GM23338 (cell line): ENCODE data around the gene FOXN4. TPM values are rescaled to one million over a fixed set of nuclear protein-coding genes. Genes with fewer than 3 reads are reported as not detected.

ENCODE experiments used
- ATAC-seq: fragments of 200-7000 bp; cut with Tn5 transposase; 3 replicates; pipeline ENCODE4 v1.9.1; 2020
- DNase-seq: peaks from one replicate; pipeline ENCODE4 v3.0.0-alpha.2; 2015; ENCODE audit warnings: low spot score
- H2AFZ ChIP-seq: fragments of 200-600 bp; sonication (generic); 2 replicates; pipeline ENCODE4 v1.8.0; 2016; ENCODE audit warnings: antibody characterized with exemption, mild to moderate bottlenecking, moderate library complexity
- H3F3A ChIP-seq: fragments of 200-600 bp; sonication (generic); replicated peaks from 2 replicates; pipeline ENCODE4 v1.8.0; 2017; ENCODE audit warnings: antibody characterized with exemption, mixed run types, low read depth
- H3K27ac ChIP-seq: fragments of 200-600 bp; sonication (generic); 2 replicates; pipeline ENCODE4 v1.6.1; 2016; ENCODE audit warnings: low read depth
- H3K27me3 ChIP-seq: fragments of 200-600 bp; sonication (generic); 2 replicates; pipeline ENCODE4 v1.8.0; 2016; ENCODE audit warnings: mild to moderate bottlenecking, mixed run types, moderate library complexity; ENCODE audit not compliant: insufficient read depth
- H3K36me3 ChIP-seq: fragments of 200-600 bp; sonication (generic); 2 replicates; pipeline ENCODE4 v1.8.0; 2016; ENCODE audit warnings: mild to moderate bottlenecking; ENCODE audit not compliant: insufficient read depth
- H3K4me1 ChIP-seq: fragments of 200-600 bp; sonication (generic); 2 replicates; pipeline ENCODE4 v1.8.0; 2016; ENCODE audit warnings: mild to moderate bottlenecking, moderate library complexity; ENCODE audit not compliant: insufficient read depth
- H3K4me2 ChIP-seq: fragments of 200-600 bp; sonication (generic); 2 replicates; pipeline ENCODE4 v1.7.1; 2017; ENCODE audit warnings: mixed run types
- H3K4me3 ChIP-seq: fragments of 200-600 bp; sonication (generic); 2 replicates; pipeline ENCODE4 v1.6.1; 2016; ENCODE audit warnings: mixed run types
- H3K79me2 ChIP-seq: fragments of 200-600 bp; sonication (generic); replicated peaks from 2 replicates; pipeline ENCODE4 v1.8.0; 2017; ENCODE audit warnings: mild to moderate bottlenecking; ENCODE audit not compliant: insufficient read depth
- H3K9me2 ChIP-seq: fragments of 200-600 bp; sonication (generic); 2 replicates; pipeline ENCODE4 v1.8.0; 2017; ENCODE audit not compliant: insufficient read depth
- H4K20me1 ChIP-seq: fragments of 200-600 bp; sonication (generic); replicated peaks from 2 replicates; pipeline ENCODE4 v1.8.0; 2017; ENCODE audit warnings: mild to moderate bottlenecking; ENCODE audit not compliant: insufficient read depth
- H3K27ac Mint-ChIP-seq: 2 replicates; pipeline ENCODE4 v1.8.0; 2020; ENCODE audit warnings: inconsistent platforms, mild to moderate bottlenecking, moderate library complexity, mixed read lengths
- H3K27me3 Mint-ChIP-seq: 3 replicates; pipeline ENCODE4 v1.8.0; 2022; ENCODE audit warnings: low read depth, mild to moderate bottlenecking, moderate library complexity, mixed read lengths, inconsistent platforms; ENCODE audit not compliant: insufficient read depth, poor library complexity
- H3K36me3 Mint-ChIP-seq: 3 replicates; pipeline ENCODE4 v1.8.0; 2021; ENCODE audit warnings: low read depth, mild to moderate bottlenecking, inconsistent platforms, moderate library complexity, mixed read lengths
- H3K4me1 Mint-ChIP-seq: 3 replicates; pipeline ENCODE4 v1.8.0; 2020; ENCODE audit warnings: mild to moderate bottlenecking, inconsistent platforms, mixed read lengths
- H3K4me3 Mint-ChIP-seq: 3 replicates; pipeline ENCODE4 v1.8.0; 2021; ENCODE audit warnings: moderate library complexity, mild to moderate bottlenecking, inconsistent platforms, mixed read lengths
- H3K9me3 Mint-ChIP-seq: 3 replicates; pipeline ENCODE4 v1.8.0; 2020; ENCODE audit warnings: moderate library complexity, mild to moderate bottlenecking, inconsistent platforms, mixed read lengths
- CTCF ChIP-seq, 2 experiments: fragments of 200-600 bp in 1 of 2; sonication (generic) in 1 of 2; conservative IDR thresholded peaks; 2 replicates each; pipeline versions ENCODE4 v1.5.1 to v1.6.1; 2016 to 2017; ENCODE audit warnings: antibody characterized with exemption in 2 of 2, low read depth in 2 of 2, mild to moderate bottlenecking in 2 of 2, moderate library complexity in 1 of 2
- ETS1 ChIP-seq: IDR thresholded peaks from 2 replicates; pipeline ENCODE4 v1.6.1; 2016; ENCODE audit warnings: antibody characterized with exemption
- EZH2 ChIP-seq: fragments of 200-600 bp; sonication (generic); IDR thresholded peaks from one replicate; pipeline ENCODE4 v1.8.0; 2017; ENCODE audit warnings: antibody characterized with exemption, mild to moderate bottlenecking, low read depth; ENCODE audit not compliant: unreplicated experiment
- JUNB ChIP-seq: IDR thresholded peaks from one replicate; pipeline ENCODE4 v1.6.1; 2016; ENCODE audit warnings: antibody characterized with exemption; ENCODE audit not compliant: unreplicated experiment
- REST ChIP-seq: IDR thresholded peaks from one replicate; pipeline ENCODE4 v1.6.1; 2018; ENCODE audit warnings: antibody characterized with exemption; ENCODE audit not compliant: unreplicated experiment
- ZNF114 ChIP-seq: fragments of 250-450 bp; sonication (Bioruptor Pico); IDR thresholded peaks from 2 replicates; pipeline ENCODE4 v1.5.0; 2020; ENCODE audit warnings: mild to moderate bottlenecking, moderate library complexity
- polyA plus RNA-seq: library from polyadenylated mRNA; unstranded; fragments of >200 nt; fragmentation: Nextera tagmentation; extraction: Ambion mirVana; gene quantifications from 2 replicates; pipeline ENCODE4 v1.2.1, GENCODE V29; 2016
- total RNA-seq: library from RNA; depleted of rRNA; stranded (reverse); fragments of >200 nt; shearing (Covaris generic); gene quantifications from 2 replicates; pipeline ENCODE4 v1.2.3, GENCODE V29; 2014

Gene FOXN4
- total and polyA plus RNA-seq, 2 experiments from 2014 or later, result 0.35 to 0.47 TPM

GRCh38 chr12:109302770-109303169, 6.3 kb downstream of the FOXN4 start:
- peaks cover 14% of the 10 kb centered on the region for H3K27me3 ChIP-seq
- H2AFZ ChIP-seq, result no peak overlapping the region
- Mint-ChIP-seq H3K4me3 (no peak overlapping the region), H3K36me3 (no peaks in the 10 kb centered on the region), H3K4me1 (peaks cover 4% of the 10 kb centered on the region), H3K9me3 (no peaks in the 10 kb centered on the region), H3K27me3 (peaks cover 10% of the 10 kb centered on the region), H3K27ac (no peak overlapping the region)
- peaks cover 4% of the 10 kb centered on the region; the same call in 1 of the 2 replicates for H3K4me1 ChIP-seq
- no peaks in the 10 kb centered on the region for H3K79me2 ChIP-seq
- ATAC-seq (no peak), DNase-seq (no peak)
- H3K36me3 ChIP-seq, result no peaks in the 10 kb centered on the region
- no peak for TF ChIP-seq EZH2
- no peak for TF ChIP-seq REST
- no peak for TF ChIP-seq ZNF114 (CRISPR knock-in tag)
- TF ChIP-seq JUNB, result no peak
- TF ChIP-seq ETS1, result no peak
- TF ChIP-seq CTCF (conservative IDR thresholded peaks at IDR 0.05; ENCODE audit: low read depth in 2 of 2), result no peak
- no peaks in the 10 kb centered on the region for H3F3A ChIP-seq
- no peaks in the 10 kb centered on the region for H3K9me2 ChIP-seq
- H3K27ac ChIP-seq, result no peak overlapping the region
- H3K4me2 ChIP-seq, result no peak overlapping the region
- no peak overlapping the region for H3K4me3 ChIP-seq
- H4K20me1 ChIP-seq, result no peaks in the 10 kb centered on the region

GRCh38 chr12:109302358-109302757, 6.7 kb downstream of the FOXN4 start:
- Histone ChIP-seq H3K4me2 (no peak overlapping the region), H3K79me2 (no peaks in the 10 kb centered on the region), H3K27me3 (peaks cover 10% of the 10 kb centered on the region), H2AFZ (no peak overlapping the region), H3K9me2 (no peaks in the 10 kb centered on the region), H3K36me3 (no peaks in the 10 kb centered on the region), H3K27ac (no peak overlapping the region), H4K20me1 (no peaks in the 10 kb centered on the region), H3F3A (no peaks in the 10 kb centered on the region), H3K4me3 (no peak overlapping the region), H3K4me1 (peaks cover 4% of the 10 kb centered on the region; the same call in 1 of the 2 replicates)
- DNase-seq (peak; percentile 36), ATAC-seq (no peak)
- H3K27ac Mint-ChIP-seq, result no peak overlapping the region
- TF ChIP-seq REST (no peak), CTCF (conservative IDR thresholded peaks at IDR 0.05; ENCODE audit: low read depth in 2 of 2) (peak in 1 of 2 experiments; percentile 28; a peak in 1 of 4 replicates)
- H3K9me3 Mint-ChIP-seq, result no peaks in the 10 kb centered on the region
- H3K4me1 Mint-ChIP-seq, result peaks cover 4% of the 10 kb centered on the region
- H3K36me3 Mint-ChIP-seq, result no peaks in the 10 kb centered on the region
- H3K27me3 Mint-ChIP-seq, result peaks cover 8% of the 10 kb centered on the region
- no peak overlapping the region for H3K4me3 Mint-ChIP-seq
